Measurements from ENCODE around the gene SLC35C1. TPM values are rescaled to one million over a fixed set of nuclear protein-coding genes. Genes with fewer than 3 reads are reported as not detected.
A peak's percentile ranks its signal among the peaks of the same experiment; 100 is the strongest.

The SLC35C1 gene
- total RNA-seq, result 10 to 100 TPM; 11.8 to 12.3 TPM
- polyA plus RNA-seq, result 10 to 100 TPM in 1 of 3 donors, 1 to 10 TPM in 2; 5.6 to 10.0 (median 8.4) TPM
- 12.6 to 19.0 (median 13.5) reads per million in 6 experiments for total RNA-seq

DNA sequence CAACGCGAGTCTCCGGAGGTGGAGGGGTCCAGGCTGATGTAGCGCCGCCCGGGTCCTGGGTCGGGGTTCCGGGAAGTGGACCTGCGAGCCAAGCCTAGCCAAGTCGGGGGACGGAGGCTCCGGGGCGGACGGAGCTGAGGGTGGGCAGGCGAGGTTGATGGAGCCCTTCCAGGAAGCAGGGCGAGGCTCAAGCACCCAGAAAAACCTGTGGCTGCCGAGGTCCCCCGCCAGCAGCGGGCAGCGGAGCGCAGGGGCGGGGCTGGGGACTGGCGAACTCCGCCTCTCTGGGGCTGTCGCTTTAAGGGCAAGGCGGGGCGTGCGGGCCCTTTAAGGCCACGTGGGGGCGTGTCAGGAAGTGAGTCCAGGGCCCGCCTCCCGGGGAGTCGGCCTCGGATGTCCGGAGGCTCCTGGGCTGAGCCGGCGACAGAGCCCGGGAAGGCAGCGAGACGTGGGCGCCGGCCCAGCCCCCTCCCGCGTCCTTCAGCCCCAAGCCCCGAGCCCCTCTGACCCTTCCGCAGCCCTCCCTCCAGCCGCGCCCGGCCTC lies at the start of gene SLC35C1:
SLC35C1 (plus strand) TSS at position 389 of the 544 bp plus-strand sequence. CDS start 653 bp downstream, outside the sequence.
- H3K4me3 Mint-ChIP-seq, result peak within 1 kb of the TSS; percentile 89 to 98 (median 92)
- POLR2A ChIA-PET, result interaction anchor here (1.6 to 2.3 kb wide), 3 partner anchors 33 to 42 kb away, joined by 4 to 20 read pairs (median 9); partner anchors contain the start of gene CRY2
- peaks cover 20 to 49% (median 47%) of the 10 kb centered on the region in 4 donors for H3K4me1 Mint-ChIP-seq
- peak; percentile 90 to 97 (median 92) for DNase-seq
- H3K27me3 Mint-ChIP-seq, result no peaks in the 10 kb centered on the region
- H3K9me3 Mint-ChIP-seq, result peaks cover 0 to 8% (median 0%) of the 10 kb centered on the region in 9 donors
- ATAC-seq, result peak; percentile 89 to 93
- H3K27ac Mint-ChIP-seq, result peak within 1 kb of the TSS; percentile 86 to 96 (median 92)
- peaks cover 0 to 7% (median 0%) of the 10 kb centered on the region in 3 donors for H3K36me3 Mint-ChIP-seq

DNA sequence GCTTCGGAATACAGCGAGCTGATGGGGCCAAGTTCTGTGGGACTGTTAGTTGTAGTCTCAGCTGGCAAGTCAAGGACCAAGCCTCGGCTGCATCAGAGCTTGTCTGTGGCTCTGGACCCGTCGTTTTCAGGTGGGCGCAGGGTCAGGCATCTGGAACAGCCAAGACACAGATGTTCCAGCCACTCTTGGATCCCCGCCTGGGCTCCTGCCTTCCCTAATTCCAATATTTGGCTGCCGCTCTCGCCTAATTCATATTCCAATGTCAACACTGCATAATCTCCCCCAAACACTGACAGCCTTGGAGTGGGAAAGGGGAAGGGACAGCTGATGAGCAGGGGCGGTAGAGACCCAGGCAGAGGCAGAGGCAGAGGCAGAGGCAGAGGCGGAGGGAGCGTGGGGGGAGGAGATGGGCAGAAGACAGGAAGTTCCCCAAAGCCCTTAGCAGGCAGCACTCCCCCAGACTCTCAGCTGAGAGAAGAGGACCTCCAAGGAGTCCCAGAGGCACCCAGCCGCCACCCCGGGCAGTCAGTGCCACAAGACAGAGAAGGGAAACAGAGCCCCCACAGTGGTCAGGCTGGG lies 49.6 kb upstream of the SLC35C1 start:
- ATAC-seq (no peak), DNase-seq (no peak)
- Mint-ChIP-seq H3K4me1 (no peaks in the 10 kb centered on the region), H3K4me3 (no peak overlapping the region), H3K27ac (no peak overlapping the region), H3K36me3 (no peaks in the 10 kb centered on the region), H3K9me3 (no peaks in the 10 kb centered on the region), H3K27me3 (peaks cover 11 to 63% (median 22%) of the 10 kb centered on the region in 5 donors)
- POLR2A ChIA-PET, result interaction anchor here (0.5 kb wide), 1 partner anchor 44 kb away, joined by 8 read pairs; no protein-coding TSS in a partner anchor

DNA sequence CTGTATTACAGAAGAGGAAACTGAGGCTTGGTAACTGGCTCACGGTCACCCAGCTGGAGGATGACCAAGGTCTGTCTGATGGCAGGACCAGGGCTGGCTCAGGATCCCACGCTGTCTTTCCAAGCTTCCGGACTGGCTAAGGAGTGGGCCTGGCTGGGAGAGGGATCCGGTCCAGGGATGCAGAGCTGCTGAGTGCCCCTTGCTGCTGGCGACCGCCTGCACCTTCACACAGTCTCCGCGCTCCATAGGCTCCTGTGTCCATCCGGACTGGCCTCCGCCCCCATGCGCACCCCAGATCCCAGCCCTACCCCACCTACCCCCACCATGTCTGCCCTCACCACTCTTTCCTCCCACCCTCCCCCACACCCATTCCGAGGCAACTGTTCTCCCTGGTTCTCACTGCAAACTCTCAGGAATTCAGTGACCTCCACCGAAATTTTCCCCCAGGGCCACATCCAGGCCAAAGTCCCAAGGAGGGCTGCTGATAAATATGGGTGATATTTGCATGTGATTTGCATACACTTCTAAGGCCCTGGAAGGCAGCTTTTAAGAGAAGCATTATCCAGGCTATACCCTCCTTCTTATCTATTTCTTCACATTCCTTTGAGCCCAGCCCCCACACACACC lies 48.5 kb upstream of the SLC35C1 start:
- DNase-seq (no peak), ATAC-seq (no peak)
- no peak overlapping the region for H3K27ac Mint-ChIP-seq
- H3K27me3 Mint-ChIP-seq, result peaks cover 11 to 52% (median 14%) of the 10 kb centered on the region in 5 donors
- H3K36me3 Mint-ChIP-seq, result no peaks in the 10 kb centered on the region
- no peak overlapping the region for H3K4me3 Mint-ChIP-seq
- no peaks in the 10 kb centered on the region for H3K9me3 Mint-ChIP-seq
- H3K4me1 Mint-ChIP-seq, result no peaks in the 10 kb centered on the region
- POLR2A ChIA-PET, result interaction anchor here (0.5 kb wide), 1 partner anchor 43 kb away, joined by 8 read pairs; no protein-coding TSS in a partner anchor

DNA sequence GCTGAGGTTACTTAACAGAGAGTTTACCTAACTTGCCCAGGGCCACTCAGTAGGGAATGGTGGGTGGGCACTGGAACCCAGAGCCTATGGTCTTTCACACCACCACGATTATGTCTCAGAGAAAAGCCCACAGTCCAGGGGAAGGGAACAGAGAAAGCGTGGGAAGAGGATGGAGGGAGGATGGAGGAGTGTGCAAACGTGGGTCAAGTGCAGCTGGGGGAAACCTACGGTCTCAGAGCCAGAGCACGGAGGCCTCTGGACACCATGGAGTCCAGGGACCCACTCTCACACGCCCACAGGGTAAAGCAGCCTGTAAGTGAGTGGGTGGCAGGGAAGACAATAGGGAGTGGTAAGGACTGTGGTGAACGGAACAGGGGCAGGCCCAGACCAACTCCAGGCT lies 47.3 kb upstream of the SLC35C1 start:
- no peak for DNase-seq
- H3K9me3 Mint-ChIP-seq, result no peaks in the 10 kb centered on the region
- H3K4me1 Mint-ChIP-seq, result no peaks in the 10 kb centered on the region
- no peaks in the 10 kb centered on the region for H3K36me3 Mint-ChIP-seq
- no peak overlapping the region for H3K27ac Mint-ChIP-seq
- H3K4me3 Mint-ChIP-seq, result no peak overlapping the region
- POLR2A ChIA-PET, result no interaction called here
- ATAC-seq, result no peak
- peaks cover 10 to 43% (median 13%) of the 10 kb centered on the region in 5 donors for H3K27me3 Mint-ChIP-seq

DNA sequence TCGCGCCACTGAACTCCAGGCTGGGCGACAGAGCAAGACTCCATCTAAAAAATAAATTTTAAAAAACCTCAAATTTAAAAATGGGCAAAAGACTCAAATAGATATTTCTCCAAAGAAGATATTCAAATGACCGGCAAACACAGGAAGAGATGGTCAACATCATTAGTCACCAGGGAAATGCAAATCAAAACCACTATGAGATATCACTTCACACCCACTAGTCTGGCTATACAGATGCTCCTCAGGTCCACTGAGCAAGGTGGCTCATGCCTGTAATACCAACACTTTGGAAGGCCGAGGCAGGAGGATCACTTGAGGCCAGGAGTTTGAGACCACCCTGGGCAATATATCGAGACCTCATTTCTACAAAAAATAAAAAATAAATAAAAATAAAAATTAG lies 43.3 kb upstream of the SLC35C1 start:
- Mint-ChIP-seq H3K9me3 (no peaks in the 10 kb centered on the region), H3K4me1 (no peaks in the 10 kb centered on the region), H3K36me3 (no peaks in the 10 kb centered on the region), H3K4me3 (no peak overlapping the region), H3K27me3 (peaks cover 3 to 18% (median 16%) of the 10 kb centered on the region in 5 donors), H3K27ac (no peak overlapping the region)
- POLR2A ChIA-PET, result no interaction called here
- DNase-seq, result no peak
- ATAC-seq, result no peak

DNA sequence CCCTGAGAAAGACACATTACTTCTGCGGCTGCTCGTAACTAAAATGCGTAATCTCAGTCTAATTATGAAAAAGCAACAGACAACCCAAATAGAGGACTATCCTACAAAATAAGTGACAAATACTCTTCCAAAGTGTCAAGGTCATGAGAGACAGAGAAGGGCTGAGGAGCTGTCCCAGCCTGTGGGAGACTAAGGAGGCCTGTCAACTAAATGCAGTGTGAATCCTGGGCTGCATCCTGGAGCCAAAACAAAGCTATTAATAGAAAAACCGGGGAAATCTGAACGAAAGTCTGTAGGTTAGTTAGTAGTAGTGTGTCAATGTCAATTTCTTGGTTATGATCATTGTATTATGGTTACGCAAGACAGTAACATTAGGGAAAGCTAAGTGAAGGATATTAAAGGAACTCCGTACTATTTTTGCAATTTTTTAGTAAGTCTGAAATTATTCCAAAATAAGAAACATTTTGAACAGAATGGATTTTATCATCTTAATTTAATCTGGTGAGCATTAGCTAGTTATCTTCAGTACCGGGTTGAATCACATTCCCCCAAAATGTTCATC lies 39.8 kb upstream of the SLC35C1 start:
- ATAC-seq (no peak), DNase-seq (no peak)
- H3K27ac Mint-ChIP-seq, result no peak overlapping the region
- H3K9me3 Mint-ChIP-seq, result no peaks in the 10 kb centered on the region
- H3K4me1 Mint-ChIP-seq, result no peaks in the 10 kb centered on the region
- H3K27me3 Mint-ChIP-seq, result peaks cover 0 to 15% (median 3%) of the 10 kb centered on the region in 5 donors
- H3K36me3 Mint-ChIP-seq, result no peaks in the 10 kb centered on the region
- no peak overlapping the region for H3K4me3 Mint-ChIP-seq
- POLR2A ChIA-PET, result no interaction called here

DNA sequence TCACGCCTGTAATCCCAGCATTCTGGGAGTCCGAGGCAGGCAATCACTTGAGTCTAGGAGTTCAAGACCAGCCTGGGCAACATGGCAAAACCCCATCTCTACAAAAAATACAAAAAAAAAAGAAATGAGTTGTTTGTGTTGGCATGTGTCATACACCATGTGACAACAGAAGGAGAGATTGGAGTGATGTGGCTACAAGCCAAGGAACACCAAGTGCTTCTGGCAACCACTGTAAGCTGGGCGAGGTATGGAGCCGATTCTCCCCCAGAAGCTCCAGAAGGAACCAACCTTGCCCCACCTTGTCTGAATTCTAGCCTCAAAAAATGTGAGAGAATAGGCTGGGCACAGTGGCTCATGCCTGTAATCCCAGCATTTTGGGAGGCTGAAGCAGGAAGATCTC lies 39.1 kb upstream of the SLC35C1 start:
- H3K4me1 Mint-ChIP-seq, result peaks cover 0 to 2% (median under 1%) of the 10 kb centered on the region in 4 donors
- H3K27me3 Mint-ChIP-seq, result peaks cover 0 to 15% (median 3%) of the 10 kb centered on the region in 5 donors
- peak overlapping the region in 1 of 10 donors; percentile 27 for H3K27ac Mint-ChIP-seq
- no peak overlapping the region for H3K4me3 Mint-ChIP-seq
- H3K9me3 Mint-ChIP-seq, result no peaks in the 10 kb centered on the region
- POLR2A ChIA-PET, result no interaction called here
- DNase-seq (no peak), ATAC-seq (no peak)
- H3K36me3 Mint-ChIP-seq, result no peaks in the 10 kb centered on the region

DNA sequence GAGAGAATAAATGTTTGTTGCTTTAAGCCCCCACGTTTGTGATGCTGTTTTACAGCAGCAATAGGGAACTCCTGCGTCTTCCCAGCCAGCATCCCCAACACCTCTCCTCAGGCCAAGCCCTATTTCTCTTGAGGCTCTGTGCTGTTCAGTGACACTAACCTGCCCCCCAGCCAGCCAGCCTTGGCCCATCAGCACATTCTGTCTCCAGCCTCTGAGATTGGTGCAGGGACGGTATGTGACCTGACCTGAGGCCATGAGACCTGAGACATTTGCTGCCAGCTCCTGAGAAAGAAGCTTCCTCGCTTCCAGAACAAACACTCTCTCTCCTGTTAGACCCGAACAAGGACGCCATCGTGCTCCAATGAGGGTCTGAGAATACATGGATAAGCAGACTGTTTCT lies 38.5 kb upstream of the SLC35C1 start:
- Mint-ChIP-seq H3K27me3 (peaks cover 0 to 15% (median 3%) of the 10 kb centered on the region in 5 donors), H3K27ac (peak overlapping the region in 1 of 10 donors; percentile 66), H3K9me3 (no peaks in the 10 kb centered on the region), H3K4me1 (peaks cover 4 to 8% (median 6%) of the 10 kb centered on the region in 4 donors), H3K36me3 (no peaks in the 10 kb centered on the region), H3K4me3 (no peak overlapping the region)
- no peak for DNase-seq
- POLR2A ChIA-PET, result no interaction called here
- no peak for ATAC-seq

DNA sequence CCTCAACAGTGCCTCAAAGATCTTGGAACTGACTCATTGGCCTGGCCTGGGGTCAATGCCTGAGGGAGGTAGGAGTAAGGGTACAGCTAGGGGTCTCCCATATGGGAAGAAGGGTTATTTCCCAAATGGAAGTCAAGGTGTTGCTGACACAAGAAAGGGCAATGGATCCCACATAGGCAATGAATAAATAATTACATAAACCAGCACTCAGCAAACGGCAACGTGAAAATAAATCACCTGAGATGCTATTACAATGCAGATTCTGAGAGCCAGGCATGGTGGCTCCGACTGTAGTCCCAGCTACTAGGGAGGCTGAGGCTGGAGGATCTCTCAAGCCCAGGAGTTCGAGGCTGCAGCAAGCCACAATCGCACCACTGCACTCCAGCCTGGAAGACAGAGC lies 36.5 kb upstream of the SLC35C1 start:
- DNase-seq (no peak), ATAC-seq (no peak)
- H3K27ac Mint-ChIP-seq, result no peak overlapping the region
- no peak overlapping the region for H3K4me3 Mint-ChIP-seq
- peaks cover 0 to 12% (median 2%) of the 10 kb centered on the region in 5 donors for H3K27me3 Mint-ChIP-seq
- H3K36me3 Mint-ChIP-seq, result no peaks in the 10 kb centered on the region
- POLR2A ChIA-PET, result interaction anchor here (0.7 kb wide), 2 partner anchors 147 to 354 kb away, joined by 3 to 4 read pairs; no protein-coding TSS in a partner anchor
- peaks cover 9 to 21% (median 16%) of the 10 kb centered on the region in 4 donors for H3K4me1 Mint-ChIP-seq
- no peaks in the 10 kb centered on the region for H3K9me3 Mint-ChIP-seq

DNA sequence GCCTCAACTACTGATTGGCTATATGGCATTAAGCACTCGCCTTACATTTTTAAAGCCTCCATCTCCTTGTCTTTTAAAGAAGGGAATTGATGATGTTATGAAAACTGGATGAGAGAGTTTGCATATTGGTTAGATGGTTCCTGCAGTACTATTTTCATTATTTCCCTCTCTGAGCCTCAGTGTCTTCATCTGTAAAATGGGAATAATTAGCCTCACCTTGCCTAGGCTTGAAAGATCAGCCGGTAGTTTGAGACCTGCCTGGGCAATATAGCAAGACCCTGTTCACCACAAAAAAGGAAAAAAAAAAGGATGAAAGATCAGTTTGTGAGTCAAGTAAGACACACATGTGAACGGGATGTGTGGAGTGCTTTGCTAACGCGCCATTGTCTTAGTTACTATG lies 35.0 kb upstream of the SLC35C1 start:
- Mint-ChIP-seq H3K4me1 (peaks cover 11 to 21% (median 16%) of the 10 kb centered on the region in 4 donors), H3K36me3 (no peaks in the 10 kb centered on the region), H3K9me3 (no peaks in the 10 kb centered on the region), H3K27ac (no peak overlapping the region), H3K4me3 (peak overlapping the region in 4 of 10 donors; percentile 4 to 33 (median 6)), H3K27me3 (peaks cover 0 to 6% (median 0%) of the 10 kb centered on the region in 5 donors)
- POLR2A ChIA-PET, result no interaction called here
- no peak for ATAC-seq
- DNase-seq, result no peak

DNA sequence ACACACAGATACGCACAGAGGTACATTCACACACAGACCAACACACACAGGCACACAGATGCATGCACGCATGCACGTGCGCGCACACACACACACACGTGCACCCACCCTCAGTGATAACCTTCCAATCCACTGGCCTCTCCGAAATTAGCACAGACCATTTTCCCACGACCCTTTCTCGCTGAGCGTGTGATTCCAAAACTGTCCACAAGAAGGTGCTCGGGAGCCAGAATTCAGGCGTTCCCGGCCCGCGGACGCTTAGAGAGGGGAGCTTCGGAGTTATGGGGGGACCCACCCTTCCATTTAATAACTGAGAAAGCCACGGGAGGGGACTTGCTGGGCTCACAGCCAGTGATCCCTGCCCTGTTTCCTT lies 33.8 kb upstream of the SLC35C1 start:
- Mint-ChIP-seq H3K4me1 (peaks cover 11 to 21% (median 16%) of the 10 kb centered on the region in 4 donors), H3K27me3 (peaks cover 0 to 5% (median 0%) of the 10 kb centered on the region in 5 donors), H3K36me3 (no peaks in the 10 kb centered on the region), H3K27ac (peak overlapping the region in 9 of 10 donors; percentile 74 to 95 (median 85)), H3K9me3 (no peaks in the 10 kb centered on the region), H3K4me3 (peak overlapping the region; percentile 87 to 99 (median 92))
- ATAC-seq, result peak; percentile 67 to 73
- peak; percentile 55 to 81 (median 72) for DNase-seq
- POLR2A ChIA-PET, result interaction anchor here (0.6 to 1.8 kb wide), 2 partner anchors 24 to 33 kb away, joined by 3 to 9 read pairs; partner anchors contain the start of gene SLC35C1

DNA sequence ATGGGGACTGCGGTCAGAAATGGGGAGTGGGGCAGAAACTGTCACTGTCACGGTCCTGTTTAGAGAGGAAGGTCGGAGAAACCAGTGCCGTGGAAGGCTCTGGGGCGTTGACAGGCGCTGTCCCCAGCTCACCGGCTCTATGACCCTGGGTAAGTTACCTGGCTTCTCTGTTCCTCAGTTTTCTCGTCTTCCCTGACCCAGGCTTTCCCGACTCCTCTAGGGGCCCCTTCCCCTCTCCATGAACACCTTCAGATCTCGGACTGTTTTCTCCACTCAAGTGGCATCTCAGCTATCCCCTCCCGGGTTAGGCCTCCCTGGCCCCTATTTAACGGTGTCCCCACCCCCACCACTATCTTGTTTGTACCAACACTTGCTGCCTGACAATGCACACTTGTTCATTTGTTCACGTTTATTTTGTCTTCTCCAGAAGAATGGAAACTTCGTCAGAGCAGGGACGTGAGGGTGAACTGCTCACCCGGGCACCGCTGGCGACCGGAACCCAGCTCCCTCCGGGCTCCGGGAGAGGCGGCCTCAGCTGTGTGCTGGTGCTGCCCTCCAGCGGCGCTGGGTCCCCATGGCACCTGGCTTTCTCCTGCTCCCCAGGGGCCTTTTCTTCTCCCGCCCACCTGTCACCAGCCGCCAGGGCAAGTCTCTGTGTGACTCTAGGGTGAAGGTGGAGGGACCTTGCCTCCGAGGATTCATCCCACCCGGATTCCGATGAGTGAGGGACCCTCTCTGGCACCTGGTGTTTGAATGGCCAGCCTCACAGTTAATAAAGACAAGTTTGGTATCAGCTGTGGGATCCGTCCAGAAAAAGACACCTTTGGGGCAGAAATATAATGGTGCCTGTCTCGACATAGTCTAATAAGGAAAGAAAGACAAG lies 33.1 kb upstream of the SLC35C1 start:
- DNase-seq (peak; percentile 68 to 83 (median 75)), ATAC-seq (peak; percentile 87 to 90)

More for the DNA sequence above, 33.1 kb upstream of the SLC35C1 start:
- Mint-ChIP-seq H3K36me3 (no peaks in the 10 kb centered on the region), H3K9me3 (no peaks in the 10 kb centered on the region), H3K27me3 (no peaks in the 10 kb centered on the region), H3K27ac (peak overlapping the region in 9 of 10 donors; percentile 74 to 95 (median 85)), H3K4me1 (peaks cover 11 to 21% (median 16%) of the 10 kb centered on the region in 4 donors), H3K4me3 (peak overlapping the region; percentile 87 to 99 (median 92))
- POLR2A ChIA-PET, result interaction anchor here (1.3 to 1.8 kb wide), 2 partner anchors 33 to 75 kb away, joined by 3 to 9 read pairs; partner anchors contain the start of genes CRY2 and SLC35C1
